WI38 (cell line): ENCODE results near the gene TTC39C.
A peak's percentile ranks its signal among the peaks of the same experiment; 100 is the strongest.
"Not testable (repeated sequence)": the region's sequence is repeated elsewhere in the genome, so short reads cannot be mapped to it uniquely, and the experiment has no call there.

Experiments used
- H3K4me3 ChIP-seq: 2 replicates; pipeline ENCODE4 v1.5.1; 2011; ENCODE audit warnings: low read depth, mild to moderate bottlenecking, control low read depth, low read length
- TF ChIP-seq, protein P1 (sequence below): IDR thresholded peaks from 2 replicates; pipeline ENCODE4 v1.5.1; 2012; ENCODE audit warnings: low read depth, mild to moderate bottlenecking, control low read depth, low read length

Gene TTC39C

DNA sequence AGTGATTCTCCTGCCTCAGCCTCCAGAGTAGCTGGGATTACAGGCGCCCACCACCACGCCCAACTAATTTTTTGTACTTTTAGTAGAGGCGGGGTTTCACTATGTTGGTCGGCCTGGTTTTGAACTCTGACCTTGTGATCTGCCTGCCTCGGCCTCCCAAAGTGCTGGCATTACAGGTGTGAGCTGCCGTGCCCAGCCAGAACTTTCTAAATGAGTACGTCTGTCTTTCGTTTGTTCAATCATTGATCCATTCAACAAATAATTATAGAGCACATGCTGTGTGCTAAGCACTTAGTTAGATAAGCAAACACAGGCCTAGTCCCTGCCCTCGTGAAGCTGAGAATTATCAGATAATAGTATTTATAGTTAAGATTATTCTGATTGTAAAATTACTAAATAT is 56.5 kb downstream of the TTC39C start:
- H3K4me3 ChIP-seq, result no peak overlapping the region

DNA sequence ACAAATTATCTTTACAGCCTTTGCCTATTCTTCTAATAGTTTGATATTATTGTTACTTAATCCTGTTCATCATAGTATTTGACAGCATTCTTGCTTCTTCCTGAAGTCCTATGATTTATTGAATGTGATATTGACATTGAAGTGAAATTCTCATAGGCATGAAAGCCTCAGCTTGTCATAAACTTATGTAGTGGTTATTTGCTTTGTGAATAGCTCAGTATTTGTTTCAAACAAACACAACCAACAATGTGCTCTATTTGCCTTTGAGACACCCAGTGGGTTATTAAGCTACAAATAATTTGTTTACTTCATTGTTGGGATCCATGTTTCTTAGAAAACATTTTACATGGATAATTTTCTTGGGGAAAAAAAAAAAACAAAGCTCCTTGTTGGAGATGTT is 57.2 kb downstream of the TTC39C start:
- TF ChIP-seq, protein P1, sequence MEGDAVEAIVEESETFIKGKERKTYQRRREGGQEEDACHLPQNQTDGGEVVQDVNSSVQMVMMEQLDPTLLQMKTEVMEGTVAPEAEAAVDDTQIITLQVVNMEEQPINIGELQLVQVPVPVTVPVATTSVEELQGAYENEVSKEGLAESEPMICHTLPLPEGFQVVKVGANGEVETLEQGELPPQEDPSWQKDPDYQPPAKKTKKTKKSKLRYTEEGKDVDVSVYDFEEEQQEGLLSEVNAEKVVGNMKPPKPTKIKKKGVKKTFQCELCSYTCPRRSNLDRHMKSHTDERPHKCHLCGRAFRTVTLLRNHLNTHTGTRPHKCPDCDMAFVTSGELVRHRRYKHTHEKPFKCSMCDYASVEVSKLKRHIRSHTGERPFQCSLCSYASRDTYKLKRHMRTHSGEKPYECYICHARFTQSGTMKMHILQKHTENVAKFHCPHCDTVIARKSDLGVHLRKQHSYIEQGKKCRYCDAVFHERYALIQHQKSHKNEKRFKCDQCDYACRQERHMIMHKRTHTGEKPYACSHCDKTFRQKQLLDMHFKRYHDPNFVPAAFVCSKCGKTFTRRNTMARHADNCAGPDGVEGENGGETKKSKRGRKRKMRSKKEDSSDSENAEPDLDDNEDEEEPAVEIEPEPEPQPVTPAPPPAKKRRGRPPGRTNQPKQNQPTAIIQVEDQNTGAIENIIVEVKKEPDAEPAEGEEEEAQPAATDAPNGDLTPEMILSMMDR, result no peak
- no peak overlapping the region for H3K4me3 ChIP-seq

More for the DNA sequence above, 56.5 kb downstream of the TTC39C start:
- TF ChIP-seq, protein P1, result no peak

DNA sequence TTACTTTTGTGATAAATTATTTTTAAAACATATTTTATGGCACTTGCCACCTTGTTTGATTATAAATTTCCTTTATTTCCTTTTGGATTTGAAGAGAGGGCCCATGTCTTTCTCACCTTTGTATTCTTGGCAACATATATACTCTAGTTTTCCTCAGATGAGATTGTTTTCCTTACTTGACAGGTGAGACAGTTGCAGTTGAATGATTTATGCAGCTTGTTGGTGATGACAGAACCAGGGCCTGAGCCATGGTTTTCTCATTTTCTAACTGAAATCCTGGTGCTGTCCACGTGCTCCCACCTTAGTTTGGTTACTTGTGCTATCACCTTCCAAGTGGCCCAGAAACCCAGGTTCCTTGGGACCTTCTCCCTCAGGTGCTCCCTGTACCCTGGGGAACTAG is 58.2 kb downstream of the TTC39C start:
- H3K4me3 ChIP-seq, result no peak overlapping the region
- TF ChIP-seq, protein P1, result no peak

DNA sequence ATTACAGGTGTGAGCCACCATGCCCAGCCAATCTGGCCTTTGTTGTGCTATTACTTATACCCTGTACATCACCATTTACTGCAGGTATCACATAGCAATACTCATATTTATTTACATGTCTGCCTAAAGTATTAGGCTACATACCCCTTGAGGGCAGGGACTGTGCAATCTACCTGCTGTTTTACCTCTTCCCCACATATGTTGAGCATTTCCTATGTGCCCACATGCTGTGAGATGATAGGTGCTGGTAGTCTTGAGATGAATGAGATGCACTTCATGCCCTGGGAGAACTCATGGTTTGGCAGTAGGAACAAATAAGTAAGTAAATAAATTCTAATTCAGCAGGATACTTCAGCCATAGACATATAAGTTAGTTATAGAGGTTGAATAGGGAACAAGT is 59.2 kb downstream of the TTC39C start:
- H3K4me3 ChIP-seq, result no peak overlapping the region
- TF ChIP-seq, protein P1, result no peak

DNA sequence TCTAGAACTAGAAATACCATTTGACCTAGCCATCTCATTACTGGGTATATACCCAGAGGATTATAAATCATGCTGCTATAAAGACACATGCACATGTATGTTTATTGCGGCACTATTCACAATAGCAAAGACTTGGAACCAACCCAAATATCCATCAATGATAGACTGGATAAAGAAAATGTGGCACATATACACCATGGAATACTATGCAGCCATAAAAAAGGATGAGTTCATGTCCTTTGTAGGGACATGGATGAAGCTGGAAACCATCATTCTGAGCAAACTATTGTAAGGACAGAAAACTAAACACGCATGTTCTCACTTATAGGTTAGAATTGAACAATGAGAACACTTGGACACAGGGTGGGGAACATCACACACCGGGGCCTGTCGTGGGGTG is 60.2 kb downstream of the TTC39C start:
- H3K4me3 ChIP-seq, result not testable (repeated sequence)

DNA sequence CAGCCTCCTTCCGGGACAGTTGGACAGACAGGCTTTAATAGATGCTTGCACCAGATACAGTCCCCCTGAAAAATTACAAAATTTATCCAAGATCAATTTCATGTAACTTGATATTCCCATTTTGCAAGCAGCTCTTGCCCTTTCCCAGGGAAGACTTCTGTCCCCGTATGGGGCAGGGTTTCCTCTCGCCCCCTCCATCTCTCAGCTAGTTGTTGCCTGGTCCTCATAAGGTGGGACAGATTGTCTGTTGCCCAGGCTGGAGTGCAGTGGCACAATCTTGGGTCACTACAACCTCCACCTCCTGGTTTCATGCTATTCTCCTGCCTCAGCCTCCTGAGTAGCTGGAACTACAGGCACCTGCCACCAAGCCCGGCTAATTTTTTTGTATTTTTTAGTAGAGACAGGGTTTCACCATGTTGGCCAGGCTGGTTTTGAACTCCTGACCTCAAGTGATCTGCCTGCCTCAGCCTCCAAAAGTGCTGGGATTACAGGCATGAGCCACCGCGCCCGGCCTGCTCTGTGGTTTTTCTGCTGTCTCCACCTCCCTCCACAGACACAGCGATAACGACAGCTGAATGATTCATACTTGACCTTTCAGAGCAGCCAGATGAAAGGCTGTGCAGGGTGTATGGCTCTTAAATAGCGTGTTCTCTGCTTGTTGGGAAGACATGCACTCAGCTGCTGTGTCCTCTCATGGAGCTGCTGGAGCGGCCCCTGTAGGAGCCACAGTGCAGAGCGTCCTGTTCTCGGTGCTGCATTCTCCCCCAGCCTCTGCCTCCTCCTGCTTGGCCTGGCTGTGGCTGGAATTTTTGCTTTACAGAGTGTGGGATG is 61.4 kb downstream of the TTC39C start:
- TF ChIP-seq, protein P1, result peak; percentile 58

DNA sequence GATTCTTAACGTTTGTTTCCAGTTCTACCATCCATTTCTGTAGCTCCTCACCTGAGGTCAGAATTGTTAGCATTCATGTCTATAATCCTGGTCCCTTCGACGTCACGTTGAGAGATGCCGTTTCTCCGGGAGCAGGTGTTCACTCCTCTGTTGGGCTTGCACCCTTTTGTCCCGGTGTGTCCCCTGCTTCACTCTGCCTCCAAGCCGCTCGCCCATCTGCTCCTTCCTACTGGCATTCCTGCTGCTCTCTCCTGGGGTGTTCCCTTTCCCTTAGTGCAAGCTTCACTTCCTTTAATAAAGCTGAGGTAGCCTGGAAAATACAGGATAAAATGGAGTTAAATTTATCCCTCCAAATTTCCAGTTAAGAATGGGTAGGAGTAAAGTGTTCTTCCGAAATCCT is 62.4 kb downstream of the TTC39C start:
- TF ChIP-seq, protein P1, result no peak
- no peak overlapping the region for H3K4me3 ChIP-seq

More for the DNA sequence above, 61.4 kb downstream of the TTC39C start:
- no peak overlapping the region for H3K4me3 ChIP-seq

DNA sequence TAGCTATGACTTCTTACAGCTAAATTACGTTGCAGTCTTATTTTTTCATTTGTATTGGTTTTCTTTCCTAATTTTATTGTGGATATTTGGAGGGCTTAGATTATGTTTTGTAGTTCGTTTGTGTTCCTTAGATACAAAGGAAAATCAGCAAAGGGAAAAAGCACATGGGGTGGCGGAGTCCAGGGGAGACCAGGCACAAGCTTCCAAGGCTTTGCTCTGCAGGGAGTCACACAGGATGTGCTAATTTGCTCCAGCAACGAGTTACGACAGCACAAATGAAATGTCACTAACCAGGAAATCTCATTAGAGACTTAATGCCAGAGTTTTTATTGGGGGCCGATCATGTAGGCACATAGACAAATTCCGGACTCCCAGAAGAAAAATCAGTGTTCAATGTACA is 63.8 kb downstream of the TTC39C start:
- no peak overlapping the region for H3K4me3 ChIP-seq
- TF ChIP-seq, protein P1, result no peak
